Measurements from ENCODE around the gene FUT1.

DNA sequence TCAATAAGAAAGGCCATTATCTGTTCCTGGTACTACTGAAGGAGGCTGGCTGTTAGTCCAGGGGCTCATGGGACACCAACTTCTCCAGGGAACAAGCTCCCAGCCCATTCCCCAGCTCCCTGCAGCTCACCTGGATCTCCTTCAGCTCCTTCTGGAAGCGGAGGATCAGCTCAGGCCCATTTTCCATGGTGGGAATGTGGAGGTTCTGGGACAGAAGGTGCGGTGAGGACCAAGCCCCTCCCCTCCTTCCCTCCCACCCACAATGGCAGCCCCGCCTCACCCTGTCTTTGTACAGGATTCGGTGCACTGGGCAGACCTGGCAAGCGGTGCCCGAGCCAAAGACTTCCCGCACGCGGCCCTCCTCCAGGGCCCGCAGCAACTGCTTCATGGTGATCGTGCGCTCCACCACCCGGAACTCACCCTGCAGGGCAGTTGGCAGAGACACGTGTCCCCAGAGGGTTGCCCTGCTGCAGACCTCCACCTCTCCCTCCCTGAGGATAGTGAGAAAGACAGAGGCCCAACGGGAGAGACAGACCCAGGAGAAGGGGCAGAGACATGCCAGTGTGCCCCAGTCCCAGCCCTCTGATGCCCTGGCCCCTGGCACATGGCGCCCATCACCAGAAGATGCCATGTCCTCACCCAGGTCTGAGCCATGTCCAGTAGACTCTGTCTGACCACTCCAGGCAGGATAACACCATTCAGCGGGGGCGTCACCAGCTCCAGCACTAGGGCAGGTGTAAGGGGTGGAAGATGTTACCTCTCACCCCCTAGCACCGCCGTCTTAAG lies 44.0 kb upstream of the FUT1 start:
- TF ChIP-seq, protein P1, sequence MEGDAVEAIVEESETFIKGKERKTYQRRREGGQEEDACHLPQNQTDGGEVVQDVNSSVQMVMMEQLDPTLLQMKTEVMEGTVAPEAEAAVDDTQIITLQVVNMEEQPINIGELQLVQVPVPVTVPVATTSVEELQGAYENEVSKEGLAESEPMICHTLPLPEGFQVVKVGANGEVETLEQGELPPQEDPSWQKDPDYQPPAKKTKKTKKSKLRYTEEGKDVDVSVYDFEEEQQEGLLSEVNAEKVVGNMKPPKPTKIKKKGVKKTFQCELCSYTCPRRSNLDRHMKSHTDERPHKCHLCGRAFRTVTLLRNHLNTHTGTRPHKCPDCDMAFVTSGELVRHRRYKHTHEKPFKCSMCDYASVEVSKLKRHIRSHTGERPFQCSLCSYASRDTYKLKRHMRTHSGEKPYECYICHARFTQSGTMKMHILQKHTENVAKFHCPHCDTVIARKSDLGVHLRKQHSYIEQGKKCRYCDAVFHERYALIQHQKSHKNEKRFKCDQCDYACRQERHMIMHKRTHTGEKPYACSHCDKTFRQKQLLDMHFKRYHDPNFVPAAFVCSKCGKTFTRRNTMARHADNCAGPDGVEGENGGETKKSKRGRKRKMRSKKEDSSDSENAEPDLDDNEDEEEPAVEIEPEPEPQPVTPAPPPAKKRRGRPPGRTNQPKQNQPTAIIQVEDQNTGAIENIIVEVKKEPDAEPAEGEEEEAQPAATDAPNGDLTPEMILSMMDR (IDR thresholded peaks at IDR 0.05): no peak
- TF ChIP-seq EZH2 (IDR thresholded peaks at IDR 0.05; ENCODE audit: borderline replicate concordance, insufficient read depth, low read depth, low read length, poor library complexity, severe bottlenecking): no peak
